ENCODE measurements around the gene ME3.
"Not testable (repeated sequence)": the region's sequence is repeated elsewhere in the genome, so short reads cannot be mapped to it uniquely, and the experiment has no call there.

Gene ME3

DNA sequence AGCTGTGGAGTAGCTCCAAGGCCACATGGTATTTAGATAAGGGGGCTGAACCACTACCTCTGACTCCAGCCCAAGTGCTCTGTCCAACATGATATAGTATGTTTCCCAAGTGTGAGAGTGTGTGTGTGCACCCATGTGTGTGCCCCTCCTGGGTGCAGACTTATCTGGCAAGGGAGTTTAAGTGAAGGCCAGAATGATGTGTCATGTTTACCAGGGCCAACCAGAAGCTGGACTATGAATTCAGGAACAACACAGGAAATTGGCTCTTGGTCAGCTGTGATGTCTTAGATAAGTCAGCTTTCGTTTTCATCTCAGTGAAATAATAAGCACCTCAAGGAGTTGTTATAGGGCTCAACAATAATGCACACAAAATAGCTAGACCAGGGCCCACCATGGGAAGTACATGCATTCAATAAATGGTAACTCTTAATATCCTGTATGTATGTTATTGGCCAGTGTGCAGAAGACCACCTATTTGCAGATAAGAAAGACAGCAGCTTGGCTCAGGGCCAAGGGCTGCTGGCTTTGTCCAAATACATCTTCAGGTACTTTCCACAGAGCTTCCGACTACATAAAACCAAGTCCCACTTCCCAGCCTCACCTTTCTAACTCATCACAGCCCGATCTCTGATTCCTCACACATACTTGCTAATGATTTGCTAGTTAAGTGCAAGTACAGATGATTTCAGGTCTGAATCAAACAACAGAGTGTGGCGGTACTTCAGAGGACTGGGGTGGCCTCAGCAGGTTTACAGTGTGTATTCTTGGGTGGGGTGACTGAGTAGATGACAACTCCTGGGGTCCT lies 120.9 kb downstream of the ME3 start:
- TF ChIP-seq, protein P1, sequence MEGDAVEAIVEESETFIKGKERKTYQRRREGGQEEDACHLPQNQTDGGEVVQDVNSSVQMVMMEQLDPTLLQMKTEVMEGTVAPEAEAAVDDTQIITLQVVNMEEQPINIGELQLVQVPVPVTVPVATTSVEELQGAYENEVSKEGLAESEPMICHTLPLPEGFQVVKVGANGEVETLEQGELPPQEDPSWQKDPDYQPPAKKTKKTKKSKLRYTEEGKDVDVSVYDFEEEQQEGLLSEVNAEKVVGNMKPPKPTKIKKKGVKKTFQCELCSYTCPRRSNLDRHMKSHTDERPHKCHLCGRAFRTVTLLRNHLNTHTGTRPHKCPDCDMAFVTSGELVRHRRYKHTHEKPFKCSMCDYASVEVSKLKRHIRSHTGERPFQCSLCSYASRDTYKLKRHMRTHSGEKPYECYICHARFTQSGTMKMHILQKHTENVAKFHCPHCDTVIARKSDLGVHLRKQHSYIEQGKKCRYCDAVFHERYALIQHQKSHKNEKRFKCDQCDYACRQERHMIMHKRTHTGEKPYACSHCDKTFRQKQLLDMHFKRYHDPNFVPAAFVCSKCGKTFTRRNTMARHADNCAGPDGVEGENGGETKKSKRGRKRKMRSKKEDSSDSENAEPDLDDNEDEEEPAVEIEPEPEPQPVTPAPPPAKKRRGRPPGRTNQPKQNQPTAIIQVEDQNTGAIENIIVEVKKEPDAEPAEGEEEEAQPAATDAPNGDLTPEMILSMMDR (IDR thresholded peaks at IDR 0.05; ENCODE audit: insufficient read depth, low read length, poor library complexity, severe bottlenecking), result no peak
- Histone ChIP-seq H3K27me3 (replicated peaks; ENCODE audit: control insufficient read depth, insufficient read depth, low read length) (no peaks in the 10 kb centered on the region; the same call in none of the 2 replicates), H3K4me3 (replicated peaks; ENCODE audit: low read depth, low read length) (no peak overlapping the region), H3K36me3 (ENCODE audit: control insufficient read depth, insufficient read depth, low read length) (no peaks in the 10 kb centered on the region)
- DNase-seq (ENCODE audit: extremely low read depth, insufficient read length), result peak; percentile 15

DNA sequence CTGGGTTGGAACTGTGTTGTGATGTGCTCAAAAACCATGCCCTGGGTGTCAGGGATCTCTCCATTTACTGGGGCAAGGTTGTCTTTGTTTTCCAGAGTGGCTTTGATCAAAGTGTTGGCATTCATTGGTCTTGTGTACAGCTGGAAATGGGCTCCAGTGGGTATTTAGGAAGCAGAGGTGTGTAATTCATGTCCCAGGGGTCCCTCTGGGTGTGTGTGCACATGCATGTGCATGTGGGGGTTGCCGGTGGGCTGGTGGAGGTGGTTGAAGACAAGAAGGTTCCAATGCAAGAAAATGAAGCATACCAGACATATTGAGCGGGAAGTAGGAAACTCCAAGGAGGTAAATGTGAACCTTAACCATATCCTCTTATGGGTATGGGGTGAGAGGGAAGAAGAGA lies 121.7 kb downstream of the ME3 start:
- no peaks in the 10 kb centered on the region for H3K36me3 ChIP-seq (ENCODE audit: control insufficient read depth, insufficient read depth, low read length)
- H3K27me3 ChIP-seq (replicated peaks; ENCODE audit: control insufficient read depth, insufficient read depth, low read length), result no peaks in the 10 kb centered on the region; the same call in none of the 2 replicates
- no peak overlapping the region for H3K4me3 ChIP-seq (replicated peaks; ENCODE audit: low read depth, low read length)
- TF ChIP-seq, protein P1 (IDR thresholded peaks at IDR 0.05; ENCODE audit: insufficient read depth, low read length, poor library complexity, severe bottlenecking), result no peak
- no peak for DNase-seq (ENCODE audit: extremely low read depth, insufficient read length)

DNA sequence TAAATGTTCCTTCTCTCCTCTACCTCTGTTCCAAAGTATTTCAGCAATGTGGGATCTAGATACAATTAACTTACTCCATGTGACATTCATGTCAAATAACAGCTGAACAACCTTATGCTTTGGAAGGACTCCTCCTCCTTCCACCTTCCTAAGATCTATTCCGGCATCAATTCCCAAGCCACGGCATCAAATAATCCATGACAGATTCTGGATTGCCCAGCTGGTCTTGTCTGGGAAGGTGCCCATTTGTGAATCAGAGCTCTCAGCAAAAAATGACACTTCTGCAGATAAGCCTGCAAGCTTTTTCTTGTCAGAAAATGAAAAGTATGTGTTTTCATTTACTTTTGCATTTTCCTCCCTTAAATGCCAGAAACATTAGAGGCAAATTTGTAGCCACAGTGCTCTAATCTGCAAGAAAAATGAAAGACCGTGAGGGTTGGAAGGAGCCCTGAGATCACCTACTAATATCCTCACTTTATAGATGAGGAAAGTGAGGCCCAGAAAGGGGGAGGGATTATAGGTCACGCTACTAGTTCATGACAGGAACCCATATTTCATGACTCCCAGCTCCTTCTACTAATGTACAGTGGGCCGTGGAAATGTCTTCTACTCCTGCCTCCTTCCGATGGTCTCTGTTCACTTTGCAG lies 124.0 kb downstream of the ME3 start:
- H3K4me3 ChIP-seq (replicated peaks; ENCODE audit: low read depth, low read length), result no peak overlapping the region
- H3K36me3 ChIP-seq (ENCODE audit: control insufficient read depth, insufficient read depth, low read length), result no peaks in the 10 kb centered on the region
- TF ChIP-seq, protein P1 (IDR thresholded peaks at IDR 0.05; ENCODE audit: insufficient read depth, low read length, poor library complexity, severe bottlenecking), result no peak
- no peaks in the 10 kb centered on the region; the same call in none of the 2 replicates for H3K27me3 ChIP-seq (replicated peaks; ENCODE audit: control insufficient read depth, insufficient read depth, low read length)
- DNase-seq (ENCODE audit: extremely low read depth, insufficient read length), result no peak

DNA sequence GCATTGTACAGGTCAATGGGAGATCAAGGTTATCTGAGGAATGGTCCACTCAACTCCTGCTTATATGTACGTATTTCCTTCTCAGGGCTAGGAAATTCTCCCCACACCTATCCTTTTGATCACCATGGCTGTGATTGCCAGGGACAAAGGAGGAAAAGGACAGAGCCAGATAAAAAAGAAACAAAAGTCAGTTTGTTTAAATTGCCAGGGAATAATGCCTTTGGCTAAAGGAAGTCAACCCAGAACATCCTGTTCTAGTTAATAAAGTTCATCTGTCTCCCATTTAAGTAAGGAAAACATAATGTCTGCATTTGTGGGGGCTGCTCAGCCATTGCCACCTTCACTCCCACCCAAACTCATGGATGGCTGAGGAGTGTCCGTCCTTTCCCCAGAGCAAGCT lies 124.7 kb downstream of the ME3 start:
- DNase-seq (ENCODE audit: extremely low read depth, insufficient read length), result no peak
- TF ChIP-seq, protein P1 (IDR thresholded peaks at IDR 0.05; ENCODE audit: insufficient read depth, low read length, poor library complexity, severe bottlenecking), result no peak
- Histone ChIP-seq H3K27me3 (replicated peaks; ENCODE audit: control insufficient read depth, insufficient read depth, low read length) (no peaks in the 10 kb centered on the region; the same call in none of the 2 replicates), H3K4me3 (replicated peaks; ENCODE audit: low read depth, low read length) (no peak overlapping the region), H3K36me3 (ENCODE audit: control insufficient read depth, insufficient read depth, low read length) (no peaks in the 10 kb centered on the region)

DNA sequence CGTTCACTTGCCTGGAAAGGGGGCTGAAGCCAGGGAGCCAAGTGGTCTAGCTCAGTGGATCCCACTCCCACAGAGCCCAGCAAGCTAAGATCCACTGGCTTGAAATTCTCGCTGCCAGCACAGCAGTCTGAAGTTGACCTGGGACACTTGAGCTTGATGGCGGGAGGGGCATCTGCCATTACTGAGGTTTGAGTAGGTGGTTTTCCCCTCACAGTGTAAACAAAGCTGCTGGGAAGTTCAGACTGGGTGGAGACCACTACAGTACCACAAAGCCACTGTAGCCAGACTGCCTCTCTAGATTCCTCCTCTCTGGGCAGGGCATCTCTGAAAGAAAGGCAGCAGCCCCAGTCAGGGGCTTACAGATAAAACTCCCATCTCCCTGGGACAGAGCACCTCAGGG lies 131.1 kb downstream of the ME3 start:
- H3K4me3 ChIP-seq (replicated peaks; ENCODE audit: low read depth, low read length); H3K27me3 ChIP-seq (replicated peaks; ENCODE audit: control insufficient read depth, insufficient read depth, low read length); DNase-seq (ENCODE audit: extremely low read depth, insufficient read length); H3K36me3 ChIP-seq (ENCODE audit: control insufficient read depth, insufficient read depth, low read length): not testable (repeated sequence)

DNA sequence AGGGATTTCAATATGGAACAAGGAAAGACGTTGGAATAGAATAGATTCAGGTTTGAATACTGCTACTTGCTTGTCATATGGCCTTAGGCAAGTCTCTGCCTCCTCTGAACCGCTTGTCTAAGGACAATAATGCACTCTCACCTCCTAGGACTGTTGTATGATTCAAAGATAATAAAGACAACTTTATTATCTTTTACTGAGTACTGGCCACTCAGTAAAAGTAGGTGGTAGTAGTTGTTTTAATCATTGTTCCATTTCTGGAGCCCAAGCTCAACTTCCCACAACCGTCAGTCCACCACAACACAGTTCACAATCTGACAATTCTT lies 134.2 kb downstream of the ME3 start:
- H3K36me3 ChIP-seq (ENCODE audit: control insufficient read depth, insufficient read depth, low read length), result no peaks in the 10 kb centered on the region
- TF ChIP-seq, protein P1 (IDR thresholded peaks at IDR 0.05; ENCODE audit: insufficient read depth, low read length, poor library complexity, severe bottlenecking), result no peak
- no peak for DNase-seq (ENCODE audit: extremely low read depth, insufficient read length)
- H3K27me3 ChIP-seq (replicated peaks; ENCODE audit: control insufficient read depth, insufficient read depth, low read length), result no peaks in the 10 kb centered on the region
- no peak overlapping the region for H3K4me3 ChIP-seq (replicated peaks; ENCODE audit: low read depth, low read length)

Data from GM06990 (cell line).